ENCODE measurements around the gene TUBGCP3.

TUBGCP3 gene

DNA sequence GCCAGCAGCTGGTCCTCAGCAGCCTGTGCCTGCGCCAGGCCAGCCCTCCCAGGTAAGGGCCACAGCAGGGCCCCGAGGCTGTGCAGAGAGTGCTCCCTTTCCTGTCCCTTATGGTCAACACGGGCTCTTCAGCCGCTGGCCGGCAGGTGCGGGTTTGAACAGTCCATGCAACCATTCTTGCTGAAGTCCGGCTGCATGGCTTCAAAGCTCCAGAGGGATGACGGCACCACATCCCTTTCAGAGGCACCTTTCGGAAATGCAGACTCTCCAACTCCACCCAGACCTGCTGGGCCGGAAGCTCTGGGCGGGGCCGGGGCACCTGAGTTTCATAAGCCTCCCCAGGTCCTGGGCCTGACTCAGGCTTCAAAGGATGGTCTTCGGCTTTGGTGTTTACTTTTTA is 130.5 kb downstream of the TUBGCP3 start:
- Histone ChIP-seq H3K27me3 (peaks cover 3% of the 10 kb centered on the region; the same call in 1 of the 2 replicates), H3K4me3 (ENCODE audit: low read depth, low read length) (no peak overlapping the region), H3K4me1 (no peaks in the 10 kb centered on the region), H3K36me3 (no peaks in the 10 kb centered on the region), H3K9me3 (peaks cover 4% of the 10 kb centered on the region; the same call in 1 of the 2 replicates)
- TF ChIP-seq, protein P1, sequence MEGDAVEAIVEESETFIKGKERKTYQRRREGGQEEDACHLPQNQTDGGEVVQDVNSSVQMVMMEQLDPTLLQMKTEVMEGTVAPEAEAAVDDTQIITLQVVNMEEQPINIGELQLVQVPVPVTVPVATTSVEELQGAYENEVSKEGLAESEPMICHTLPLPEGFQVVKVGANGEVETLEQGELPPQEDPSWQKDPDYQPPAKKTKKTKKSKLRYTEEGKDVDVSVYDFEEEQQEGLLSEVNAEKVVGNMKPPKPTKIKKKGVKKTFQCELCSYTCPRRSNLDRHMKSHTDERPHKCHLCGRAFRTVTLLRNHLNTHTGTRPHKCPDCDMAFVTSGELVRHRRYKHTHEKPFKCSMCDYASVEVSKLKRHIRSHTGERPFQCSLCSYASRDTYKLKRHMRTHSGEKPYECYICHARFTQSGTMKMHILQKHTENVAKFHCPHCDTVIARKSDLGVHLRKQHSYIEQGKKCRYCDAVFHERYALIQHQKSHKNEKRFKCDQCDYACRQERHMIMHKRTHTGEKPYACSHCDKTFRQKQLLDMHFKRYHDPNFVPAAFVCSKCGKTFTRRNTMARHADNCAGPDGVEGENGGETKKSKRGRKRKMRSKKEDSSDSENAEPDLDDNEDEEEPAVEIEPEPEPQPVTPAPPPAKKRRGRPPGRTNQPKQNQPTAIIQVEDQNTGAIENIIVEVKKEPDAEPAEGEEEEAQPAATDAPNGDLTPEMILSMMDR (IDR thresholded peaks at IDR 0.05; ENCODE audit: low read depth, low read length) = no peak
- no peak for DNase-seq

- H3K4me3 ChIP-seq (ENCODE audit: low read depth, low read length) = no peak overlapping the region
- H3K27me3 ChIP-seq = peaks cover 3% of the 10 kb centered on the region; the same call in 1 of the 2 replicates
- TF ChIP-seq, protein P1 (IDR thresholded peaks at IDR 0.05; ENCODE audit: low read depth, low read length) = no peak
- DNase-seq = no peak
- H3K4me1 ChIP-seq = no peaks in the 10 kb centered on the region
- peaks cover 4% of the 10 kb centered on the region; the same call in 1 of the 2 replicates for H3K9me3 ChIP-seq
- no peaks in the 10 kb centered on the region for H3K36me3 ChIP-seq
Observed at GRCh38 chr13:112457081-112457480, 130.9 kb downstream of the TUBGCP3 start.

DNA sequence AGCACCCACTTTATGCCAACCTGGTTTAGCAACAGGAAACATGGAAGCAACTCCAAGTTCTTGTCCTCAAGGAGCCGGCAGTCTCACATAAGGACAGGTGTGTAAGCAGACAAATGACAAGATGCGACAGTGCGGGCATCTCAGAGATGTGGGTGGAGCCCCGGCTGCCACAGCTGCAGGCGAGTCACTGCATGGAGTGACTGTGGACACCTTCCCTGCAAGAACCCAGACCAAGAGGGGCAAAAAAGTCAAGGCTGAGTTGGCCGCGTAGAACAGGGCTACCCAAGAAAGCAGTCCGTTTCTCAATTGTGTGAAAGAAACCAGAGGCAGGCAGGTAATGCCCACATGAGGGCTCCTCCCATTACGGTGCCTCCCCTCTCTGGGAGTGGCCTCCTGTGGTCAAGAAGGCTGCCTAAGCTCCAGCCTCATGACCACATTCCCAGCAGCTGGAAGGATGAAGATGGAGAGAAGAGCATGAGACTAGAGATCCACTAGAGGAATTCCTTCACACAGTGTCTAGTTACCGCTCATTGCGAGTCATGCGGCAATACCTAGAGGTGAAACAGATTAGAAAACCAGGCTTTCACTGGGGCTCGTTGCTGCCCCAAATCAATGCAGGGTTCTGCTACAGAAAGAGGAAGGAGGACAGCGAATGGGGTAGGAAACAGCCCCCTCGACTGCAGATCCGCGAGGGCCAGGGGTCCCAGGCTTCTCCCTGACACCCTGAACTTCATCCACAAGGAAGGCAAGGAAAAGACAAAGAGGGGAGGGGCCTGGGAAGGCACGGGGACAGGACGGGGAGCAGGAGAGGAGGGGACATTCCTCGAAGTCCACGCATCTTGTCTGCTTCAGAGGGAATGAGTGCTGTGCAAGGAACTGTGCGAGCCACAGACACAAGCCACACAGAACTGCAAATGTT is 131.6 kb downstream of the TUBGCP3 start:
- TF ChIP-seq, protein P1 (IDR thresholded peaks at IDR 0.05; ENCODE audit: low read depth, low read length) = no peak
- Histone ChIP-seq H3K36me3 (no peaks in the 10 kb centered on the region), H3K27me3 (peaks cover 3% of the 10 kb centered on the region; the same call in 1 of the 2 replicates), H3K4me3 (ENCODE audit: low read depth, low read length) (no peak overlapping the region), H3K4me1 (no peaks in the 10 kb centered on the region), H3K9me3 (peaks cover 4% of the 10 kb centered on the region; the same call in 1 of the 2 replicates)
- DNase-seq = no peak

GRCh38 chr13:112455476-112456059 is 132.4 kb downstream of the TUBGCP3 start:
- TF ChIP-seq, protein P1 (IDR thresholded peaks at IDR 0.05; ENCODE audit: low read depth, low read length) = no peak
- Histone ChIP-seq H3K4me1 (no peaks in the 10 kb centered on the region), H3K27me3 (peaks cover 3% of the 10 kb centered on the region), H3K4me3 (ENCODE audit: low read depth, low read length) (no peak overlapping the region), H3K36me3 (no peaks in the 10 kb centered on the region), H3K9me3 (peaks cover 4% of the 10 kb centered on the region; the same call in 1 of the 2 replicates)
- DNase-seq = no peak

GRCh38 chr13:112454648-112455334 is 133.2 kb downstream of the TUBGCP3 start:
- Histone ChIP-seq H3K27me3 (peaks cover 3% of the 10 kb centered on the region), H3K9me3 (peaks cover 4% of the 10 kb centered on the region; the same call in 1 of the 2 replicates), H3K36me3 (no peaks in the 10 kb centered on the region), H3K4me1 (no peaks in the 10 kb centered on the region), H3K4me3 (ENCODE audit: low read depth, low read length) (no peak overlapping the region)
- no peak for DNase-seq
- TF ChIP-seq, protein P1 (IDR thresholded peaks at IDR 0.05; ENCODE audit: low read depth, low read length) = no peak

Measured in BE2C (cell line).